H1 (cell line): ENCODE measurements around the gene NEDD9. TPM values are rescaled to one million over a fixed set of nuclear protein-coding genes. Genes with fewer than 3 reads are reported as not detected.

ENCODE experiments used
- ATF3 ChIP-seq: IDR thresholded peaks from 2 replicates; pipeline ENCODE4 v1.6.1; 2011; ENCODE audit warnings: low read depth, mild to moderate bottlenecking, low read length; ENCODE audit not compliant: insufficient read depth
- CBX5 ChIP-seq: fragments of 300-800, 300-1000 bp; sonication (generic); IDR thresholded peaks from 2 replicates; pipeline ENCODE4 v1.7.1; 2016; ENCODE audit warnings: antibody characterized with exemption, low read length, low read depth
- CHD7 ChIP-seq: fragments of 300-600 bp; sonication (generic); IDR thresholded peaks from 2 replicates; pipeline ENCODE4 v1.7.1; 2012; ENCODE audit warnings: low read length, moderate library complexity, mild to moderate bottlenecking, inconsistent platforms; ENCODE audit not compliant: insufficient replicate concordance
- E2F6 ChIP-seq: IDR thresholded peaks from 2 replicates; pipeline ENCODE4 v1.6.1; 2012; ENCODE audit warnings: inconsistent platforms
- EGR1 ChIP-seq: IDR thresholded peaks from 2 replicates; pipeline ENCODE4 v1.6.1; 2011; ENCODE audit warnings: low read depth, low read length, borderline replicate concordance
- FOSL1 ChIP-seq: IDR thresholded peaks from 2 replicates; pipeline ENCODE4 v1.6.1; 2011; ENCODE audit warnings: mild to moderate bottlenecking, low read depth, low read length, moderate library complexity; ENCODE audit not compliant: insufficient read depth
- HDAC2 ChIP-seq, 2 experiments: fragments of 300-600 bp in 1 of 2; sonication (generic) in 1 of 2; IDR thresholded peaks; 2 replicates each; pipeline ENCODE4 v1.6.1; 2011 to 2012; ENCODE audit warnings: low read depth in 2 of 2, low read length in 2 of 2, mild to moderate bottlenecking in 2 of 2, moderate library complexity in 2 of 2, borderline replicate concordance in 1 of 2, inconsistent platforms in 1 of 2
- TAF1 ChIP-seq: IDR thresholded peaks from 2 replicates; pipeline ENCODE4 v1.6.1; 2011; ENCODE audit warnings: mild to moderate bottlenecking, low read depth, low read length
- TAF7 ChIP-seq: optimal IDR thresholded peaks from 2 replicates; pipeline ENCODE3; 2011; ENCODE audit warnings: low read depth, mild to moderate bottlenecking, inconsistent platforms, low read length, moderate library complexity, borderline replicate concordance
- TBP ChIP-seq: IDR thresholded peaks from 2 replicates; pipeline ENCODE4 v1.6.1; 2011; ENCODE audit warnings: low read depth, low read length, improper control_type of control experiment
- polyA plus RNA-seq, 7 experiments: library from polyadenylated mRNA; depleted of rRNA in 3 of 7; stranded (reverse) in 5 of 7; unstranded in 2 of 7; fragments of >200 nt in 5 of 7; fragments of 200-250 nt in 2 of 7; gene quantifications; 1 replicate in 5 of 7; 2 replicates in 1 of 7; 4 replicates in 1 of 7; pipeline versions ENCODE4 v1.2.1 to v1.2.3, GENCODE V29; 2011 to 2013; ENCODE audit warnings: missing spikeins in 2 of 7, mixed read lengths in 2 of 7
- total RNA-seq: library from RNA; stranded (reverse); fragmentation: NEBNext Ultra II Directional; extraction: Animal tissue kit (Norgen Biotek cat#: 25700); gene quantifications from 2 replicates; pipeline ENCODE4 v1.2.1, GENCODE V29; 2021

NEDD9 gene
- total and polyA plus RNA-seq, 2 of the 8 experiments (the other 6 are each of a cell fraction or from before 2014, with no cell fraction given) = 3.6 to 12.0 TPM

GRCh38 chr6:11212664-11213063 lies 19.8 kb downstream of the NEDD9 start (continued):
- no peak for TF ChIP-seq CHD7
- TF ChIP-seq HDAC2 (IDR thresholded peaks at IDR 0.05; ENCODE audit: borderline replicate concordance in 1 of 2, low read depth in 2 of 2, low read length in 2 of 2) = no peak
- no peak for TF ChIP-seq ATF3
- TF ChIP-seq EGR1 = no peak
- no peak for TF ChIP-seq TAF1
- no peak for TF ChIP-seq TAF7
- TF ChIP-seq TBP = no peak
- no peak for TF ChIP-seq E2F6
- TF ChIP-seq FOSL1 = no peak
- no peak for TF ChIP-seq CBX5
